Large intestine (tissue), 3 donors: Measurements from ENCODE around the gene ZNF678. TPM values are rescaled to one million over a fixed set of nuclear protein-coding genes. Genes with fewer than 3 reads are reported as not detected.

Experiments used
- DNase-seq, 2 donors: peaks; one replicate each; pipeline versions ENCODE4 v3.0.0 to v3.0.0-alpha.2; 2013
- H3K27ac ChIP-seq: one replicate; pipeline ENCODE4 v1.5.1; 2013; ENCODE audit warnings: low read length
- H3K27me3 ChIP-seq: 2 replicates; pipeline ENCODE4 v1.6.1; 2013; ENCODE audit warnings: low read length; ENCODE audit not compliant: control insufficient read depth, insufficient read depth
- H3K36me3 ChIP-seq: 2 replicates; pipeline ENCODE4 v1.6.1; 2013; ENCODE audit warnings: low read length; ENCODE audit not compliant: control insufficient read depth, insufficient read depth
- H3K4me1 ChIP-seq: one replicate; pipeline ENCODE4 v1.6.1; 2013; ENCODE audit warnings: low read length; ENCODE audit not compliant: control insufficient read depth, insufficient read depth
- H3K4me3 ChIP-seq: one replicate; pipeline ENCODE4 v1.5.1; 2013; ENCODE audit warnings: low read length
- H3K9me3 ChIP-seq: one replicate; pipeline ENCODE4 v1.6.1; 2013; ENCODE audit warnings: mild to moderate bottlenecking, low read depth, low read length, moderate library complexity; ENCODE audit not compliant: control insufficient read depth
- WGBS: methylation state at CpG from one replicate; pipeline ENCODE4 v1.1.5; 2013; ENCODE audit warnings: low lambda C conversion rate; ENCODE audit not compliant: insufficient coverage; 5-methylcytosine and 5-hydroxymethylcytosine counted together
- polyA plus RNA-seq: library from polyadenylated mRNA; unstranded; fragments of 120-200 nt; gene quantifications from one replicate; pipeline ENCODE4 v1.2.1, GENCODE V29; 2013

Gene ZNF678
- polyA plus RNA-seq, 1 donor = 7.2 TPM

DNA sequence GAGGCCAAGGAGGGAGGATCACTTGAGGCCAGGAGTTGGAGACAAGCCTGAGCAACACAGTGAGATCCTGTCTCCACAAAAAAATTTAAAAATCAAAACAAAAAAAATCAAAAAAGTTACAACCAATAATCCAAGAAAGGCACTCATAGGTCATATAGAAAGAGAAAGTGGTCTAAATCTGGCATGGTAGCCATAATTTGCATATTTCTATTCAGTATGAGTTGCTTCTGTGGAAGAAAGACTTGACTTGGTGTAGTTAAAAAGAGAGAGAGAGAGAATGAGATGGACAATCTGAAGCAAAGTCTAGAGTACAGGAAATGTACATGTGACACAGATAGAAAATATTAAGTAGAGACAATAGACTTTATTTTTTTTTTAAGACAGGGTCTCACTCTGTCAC, 149.3 kb downstream of the ZNF678 start:
- H3K27ac ChIP-seq = no peak overlapping the region
- H3K27me3 ChIP-seq = no peaks in the 10 kb centered on the region
- no peaks in the 10 kb centered on the region for H3K9me3 ChIP-seq
- H3K36me3 ChIP-seq = no peaks in the 10 kb centered on the region
- DNase-seq = no peak
- no peaks in the 10 kb centered on the region for H3K4me1 ChIP-seq
- H3K4me3 ChIP-seq = no peak overlapping the region

DNA sequence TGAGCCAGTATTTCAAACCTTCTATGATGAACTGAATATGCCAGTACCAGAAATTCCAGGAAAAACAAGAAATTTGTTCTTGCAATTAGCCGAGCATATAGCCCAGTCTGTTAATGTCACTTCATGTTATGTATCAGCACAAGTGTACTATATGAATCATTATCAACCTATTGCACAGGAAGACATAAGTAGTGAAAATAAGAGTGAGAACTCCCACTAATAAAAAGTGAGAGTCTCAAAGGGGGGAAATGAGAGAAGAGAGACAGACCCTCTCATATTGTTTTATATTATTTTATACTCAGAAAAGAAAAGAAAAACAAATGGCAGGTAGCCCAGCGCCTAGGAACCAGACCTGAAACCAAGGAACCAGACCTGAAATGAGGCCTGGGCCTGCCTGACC, 155.6 kb downstream of the ZNF678 start:
- no peaks in the 10 kb centered on the region for H3K36me3 ChIP-seq
- no peaks in the 10 kb centered on the region for H3K27me3 ChIP-seq
- WGBS = 100% methylated on average over 1 of the region's 2 CpGs
- DNase-seq = no peak
- no peak overlapping the region for H3K4me3 ChIP-seq
- H3K9me3 ChIP-seq = peaks cover 9% of the 10 kb centered on the region
- no peak overlapping the region for H3K27ac ChIP-seq
- no peaks in the 10 kb centered on the region for H3K4me1 ChIP-seq

DNA sequence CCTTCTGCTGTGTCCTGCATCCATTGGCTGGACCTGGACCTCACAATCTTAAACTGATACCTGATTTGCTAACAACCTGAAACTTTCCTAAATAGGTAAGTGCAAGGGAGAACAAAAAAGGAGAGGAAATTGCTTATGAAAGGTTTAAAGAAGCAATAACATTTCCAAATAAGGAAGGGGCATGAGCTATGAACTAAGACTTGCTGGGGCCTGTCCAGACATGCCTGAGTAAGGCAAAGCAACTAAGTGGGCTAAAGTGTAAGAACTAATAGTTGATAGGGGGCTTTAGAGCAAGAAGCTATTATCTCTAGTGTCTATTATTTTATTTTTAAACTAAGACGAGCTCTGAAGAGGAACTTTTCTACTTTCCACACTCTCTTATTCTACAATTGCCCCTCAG, 160.1 kb downstream of the ZNF678 start:
- Histone ChIP-seq H3K36me3 (no peaks in the 10 kb centered on the region), H3K27me3 (no peaks in the 10 kb centered on the region), H3K9me3 (peaks cover 9% of the 10 kb centered on the region), H3K4me1 (peaks cover 4% of the 10 kb centered on the region), H3K4me3 (no peak overlapping the region), H3K27ac (no peak overlapping the region)
- WGBS = 83% methylated on average over 1 of the region's 1 CpG
- DNase-seq = no peak

DNA sequence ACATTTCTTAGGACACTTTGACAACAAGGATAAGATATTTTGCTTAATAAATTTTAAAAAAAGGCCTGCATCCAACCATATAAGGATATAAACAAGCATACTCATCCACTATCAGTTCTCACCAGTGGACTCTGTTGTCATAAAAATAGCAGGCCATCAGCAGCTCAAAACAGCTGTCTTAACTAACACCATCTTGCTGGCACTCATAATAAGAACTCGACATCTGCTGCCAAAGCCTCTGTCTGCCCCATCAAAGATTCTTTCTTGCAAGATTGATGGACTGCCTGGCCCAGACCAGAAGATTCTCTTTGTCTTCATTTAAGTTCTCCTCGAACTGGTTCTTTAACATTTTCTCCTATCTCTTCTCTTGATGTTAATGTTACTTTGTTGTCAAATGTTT, 161.7 kb downstream of the ZNF678 start:
- Histone ChIP-seq H3K36me3 (no peaks in the 10 kb centered on the region), H3K27me3 (no peaks in the 10 kb centered on the region), H3K4me1 (peaks cover 19% of the 10 kb centered on the region), H3K27ac (no peak overlapping the region), H3K9me3 (peaks cover 2% of the 10 kb centered on the region), H3K4me3 (no peak overlapping the region)
- WGBS = 100% methylated on average over 1 of the region's 2 CpGs
- no peak for DNase-seq

DNA sequence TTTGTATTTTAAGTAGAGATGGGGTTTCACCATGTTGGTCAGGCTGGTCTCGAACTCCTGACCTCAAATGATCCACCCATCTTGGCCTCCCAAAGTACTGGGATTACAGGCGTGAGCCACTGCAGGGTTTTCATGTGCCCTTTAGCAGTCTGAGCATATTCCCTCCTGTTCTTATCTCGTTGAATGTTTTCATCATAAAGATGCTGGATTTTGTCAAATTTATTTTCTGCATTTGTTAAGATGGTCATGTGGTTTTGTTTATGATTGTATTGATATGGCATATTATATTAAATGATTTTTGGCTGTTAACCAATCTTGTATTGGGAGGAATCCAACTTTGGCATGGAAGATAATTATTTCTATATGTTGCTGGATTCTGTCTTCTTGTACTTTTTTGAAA, 163.0 kb downstream of the ZNF678 start:
- Histone ChIP-seq H3K4me1 (peaks cover 28% of the 10 kb centered on the region), H3K9me3 (no peaks in the 10 kb centered on the region), H3K36me3 (peaks cover 3% of the 10 kb centered on the region), H3K27ac (no peak overlapping the region), H3K27me3 (no peaks in the 10 kb centered on the region), H3K4me3 (no peak overlapping the region)
- WGBS = 83% methylated on average over 1 of the region's 3 CpGs
- no peak for DNase-seq

Other genes starting within 250 kb of the ZNF678 start
- 24.3 TPM for gene CDC42BPA, start 245.1 kb upstream of the ZNF678 start, polyA plus RNA-seq
- 13.4 TPM for gene JMJD4, start 171.7 kb downstream of the ZNF678 start, polyA plus RNA-seq
- 25.2 TPM for gene SNAP47, start 171.9 kb downstream of the ZNF678 start, polyA plus RNA-seq